ENCODE data around the gene RAMACL.

The RAMACL gene

DNA sequence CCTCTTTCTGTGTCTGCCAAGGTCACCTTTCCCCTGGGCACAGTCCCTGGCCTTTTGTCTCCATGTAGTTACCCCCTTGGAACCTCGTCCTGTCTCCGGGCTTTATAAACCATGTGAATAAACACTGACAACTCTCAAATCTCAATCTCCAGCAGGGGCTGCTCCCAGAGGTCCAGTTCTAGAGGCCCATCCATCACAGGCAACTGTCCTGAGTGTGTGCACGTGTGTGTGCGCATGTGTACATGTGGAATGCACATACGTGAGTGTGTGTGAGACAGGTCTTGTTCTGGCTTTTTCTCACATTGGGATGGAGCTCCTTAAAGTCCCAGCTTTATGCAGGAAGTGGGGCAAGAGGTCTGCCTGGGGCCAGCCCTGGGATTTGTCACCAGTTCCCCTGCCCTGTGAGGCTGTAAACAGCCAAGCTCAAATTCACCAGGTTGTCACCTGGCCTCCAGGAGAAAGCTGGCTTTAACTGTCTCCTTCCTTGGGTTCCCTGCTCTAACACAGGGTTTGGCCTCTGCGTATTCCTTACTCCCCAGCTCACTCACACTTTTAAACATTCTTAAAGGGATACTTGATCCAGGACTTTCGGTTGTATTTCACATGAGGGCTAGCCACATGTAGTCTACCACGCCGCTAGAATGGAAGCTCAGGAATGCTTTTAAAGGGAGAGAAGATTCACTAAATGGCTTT lies 42.7 kb downstream of the RAMACL start (continued):
- TF ChIP-seq, protein P1, sequence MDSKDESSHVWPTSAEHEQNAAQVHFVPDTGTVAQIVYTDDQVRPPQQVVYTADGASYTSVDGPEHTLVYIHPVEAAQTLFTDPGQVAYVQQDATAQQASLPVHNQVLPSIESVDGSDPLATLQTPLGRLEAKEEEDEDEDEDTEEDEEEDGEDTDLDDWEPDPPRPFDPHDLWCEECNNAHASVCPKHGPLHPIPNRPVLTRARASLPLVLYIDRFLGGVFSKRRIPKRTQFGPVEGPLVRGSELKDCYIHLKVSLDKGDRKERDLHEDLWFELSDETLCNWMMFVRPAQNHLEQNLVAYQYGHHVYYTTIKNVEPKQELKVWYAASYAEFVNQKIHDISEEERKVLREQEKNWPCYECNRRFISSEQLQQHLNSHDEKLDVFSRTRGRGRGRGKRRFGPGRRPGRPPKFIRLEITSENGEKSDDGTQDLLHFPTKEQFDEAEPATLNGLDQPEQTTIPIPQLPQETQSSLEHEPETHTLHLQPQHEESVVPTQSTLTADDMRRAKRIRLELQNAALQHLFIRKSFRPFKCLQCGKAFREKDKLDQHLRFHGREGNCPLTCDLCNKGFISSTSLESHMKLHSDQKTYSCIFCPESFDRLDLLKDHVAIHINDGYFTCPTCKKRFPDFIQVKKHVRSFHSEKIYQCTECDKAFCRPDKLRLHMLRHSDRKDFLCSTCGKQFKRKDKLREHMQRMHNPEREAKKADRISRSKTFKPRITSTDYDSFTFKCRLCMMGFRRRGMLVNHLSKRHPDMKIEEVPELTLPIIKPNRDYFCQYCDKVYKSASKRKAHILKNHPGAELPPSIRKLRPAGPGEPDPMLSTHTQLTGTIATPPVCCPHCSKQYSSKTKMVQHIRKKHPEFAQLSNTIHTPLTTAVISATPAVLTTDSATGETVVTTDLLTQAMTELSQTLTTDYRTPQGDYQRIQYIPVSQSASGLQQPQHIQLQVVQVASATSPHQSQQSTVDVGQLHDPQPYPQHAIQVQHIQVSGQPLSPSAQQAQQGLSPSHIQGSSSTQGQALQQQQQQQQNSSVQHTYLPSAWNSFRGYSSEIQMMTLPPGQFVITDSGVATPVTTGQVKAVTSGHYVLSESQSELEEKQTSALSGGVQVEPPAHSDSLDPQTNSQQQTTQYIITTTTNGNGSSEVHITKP (tag by site-specific recombination; IDR thresholded peaks at IDR 0.05) = no peak

DNA sequence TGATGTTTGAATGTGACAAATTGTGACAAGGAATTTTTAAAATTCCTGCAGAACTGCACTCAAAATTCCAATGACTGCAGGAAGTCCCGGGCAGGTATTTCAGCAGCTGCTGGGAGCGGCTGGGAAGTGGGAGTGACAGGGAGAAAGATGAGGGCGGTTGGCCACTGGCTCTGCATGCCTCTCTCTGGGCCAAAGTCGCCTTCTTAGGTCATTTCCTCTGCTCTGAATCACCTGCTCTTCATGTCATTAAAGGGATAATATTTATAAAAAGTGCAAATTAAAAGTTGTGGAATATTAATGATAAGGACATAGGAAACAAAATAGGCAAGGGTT lies 43.9 kb downstream of the RAMACL start:
- CTCF ChIA-PET = no interaction called here
- Histone ChIP-seq H3K9me3 (ENCODE audit: control insufficient read depth, insufficient read depth, low read depth, low read length) (no peaks in the 10 kb centered on the region), H3K27ac (ENCODE audit: extremely low read depth, low read depth, low read length) (no peak overlapping the region), H3K4me3 (ENCODE audit: low read depth, low read length) (no peak overlapping the region), H3K4me1 (ENCODE audit: control insufficient read depth, insufficient read depth, low read length) (no peaks in the 10 kb centered on the region), H3K36me3 (ENCODE audit: control insufficient read depth in 2 of 2, insufficient read depth in 1 of 2, low read length in 2 of 2) (no peaks in the 10 kb centered on the region)
- POLR2A ChIA-PET = no interaction called here
- TF ChIP-seq ZNF843 (tag by site-specific recombination; IDR thresholded peaks at IDR 0.05) = no peak
- no peak for TF ChIP-seq ZNF354C (tag by site-specific recombination; IDR thresholded peaks at IDR 0.05; ENCODE audit: borderline replicate concordance, low read depth)
- TF ChIP-seq ZNF140 (tag by site-specific recombination; IDR thresholded peaks at IDR 0.05) = no peak
- TF ChIP-seq GLIS1 (tag by site-specific recombination; IDR thresholded peaks at IDR 0.05) = no peak
- no peak for TF ChIP-seq ZNF248 (tag by site-specific recombination; IDR thresholded peaks at IDR 0.05)
- no peak for TF ChIP-seq HOXD13 (CRISPR knock-in tag; IDR thresholded peaks at IDR 0.05; ENCODE audit: borderline replicate concordance)
- no peak for TF ChIP-seq ZFP37 (tag by site-specific recombination; IDR thresholded peaks at IDR 0.05)
- TF ChIP-seq, protein P2, sequence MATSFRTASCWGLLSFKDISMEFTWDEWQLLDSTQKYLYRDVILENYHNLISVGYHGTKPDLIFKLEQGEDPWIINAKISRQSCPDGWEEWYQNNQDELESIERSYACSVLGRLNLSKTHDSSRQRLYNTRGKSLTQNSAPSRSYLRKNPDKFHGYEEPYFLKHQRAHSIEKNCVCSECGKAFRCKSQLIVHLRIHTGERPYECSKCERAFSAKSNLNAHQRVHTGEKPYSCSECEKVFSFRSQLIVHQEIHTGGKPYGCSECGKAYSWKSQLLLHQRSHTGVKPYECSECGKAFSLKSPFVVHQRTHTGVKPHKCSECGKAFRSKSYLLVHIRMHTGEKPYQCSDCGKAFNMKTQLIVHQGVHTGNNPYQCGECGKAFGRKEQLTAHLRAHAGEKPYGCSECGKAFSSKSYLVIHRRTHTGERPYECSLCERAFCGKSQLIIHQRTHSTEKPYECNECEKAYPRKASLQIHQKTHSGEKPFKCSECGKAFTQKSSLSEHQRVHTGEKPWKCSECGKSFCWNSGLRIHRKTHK (tag by site-specific recombination; IDR thresholded peaks at IDR 0.05) = no peak
- no peak for TF ChIP-seq OSR2 (tag by site-specific recombination; IDR thresholded peaks at IDR 0.05)
- TF ChIP-seq, protein P3, sequence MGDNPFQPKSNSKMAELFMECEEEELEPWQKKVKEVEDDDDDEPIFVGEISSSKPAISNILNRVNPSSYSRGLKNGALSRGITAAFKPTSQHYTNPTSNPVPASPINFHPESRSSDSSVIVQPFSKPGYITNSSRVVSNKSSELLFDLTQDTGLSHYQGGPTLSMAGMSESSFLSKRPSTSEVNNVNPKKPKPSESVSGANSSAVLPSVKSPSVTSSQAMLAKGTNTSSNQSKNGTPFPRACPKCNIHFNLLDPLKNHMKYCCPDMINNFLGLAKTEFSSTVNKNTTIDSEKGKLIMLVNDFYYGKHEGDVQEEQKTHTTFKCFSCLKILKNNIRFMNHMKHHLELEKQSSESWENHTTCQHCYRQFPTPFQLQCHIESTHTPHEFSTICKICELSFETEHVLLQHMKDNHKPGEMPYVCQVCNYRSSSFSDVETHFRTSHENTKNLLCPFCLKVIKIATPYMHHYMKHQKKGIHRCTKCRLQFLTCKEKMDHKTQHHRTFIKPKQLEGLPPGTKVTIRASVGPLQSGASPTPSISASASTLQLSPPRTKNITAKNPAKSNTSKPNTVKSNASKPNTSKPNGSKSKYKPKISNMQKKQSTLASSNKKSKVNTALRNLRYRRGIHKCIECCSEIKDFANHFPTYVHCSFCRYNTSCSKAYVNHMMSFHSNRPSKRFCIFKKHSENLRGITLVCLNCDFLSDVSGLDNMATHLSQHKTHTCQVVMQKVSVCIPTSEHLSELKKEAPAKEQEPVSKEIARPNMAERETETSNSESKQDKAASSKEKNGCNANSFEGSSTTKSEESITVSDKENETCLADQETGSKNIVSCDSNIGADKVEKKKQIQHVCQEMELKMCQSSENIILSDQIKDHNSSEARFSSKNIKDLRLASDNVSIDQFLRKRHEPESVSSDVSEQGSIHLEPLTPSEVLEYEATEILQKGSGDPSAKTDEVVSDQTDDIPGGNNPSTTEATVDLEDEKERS (tag by site-specific recombination; IDR thresholded peaks at IDR 0.05) = no peak
- TF ChIP-seq, protein P4, sequence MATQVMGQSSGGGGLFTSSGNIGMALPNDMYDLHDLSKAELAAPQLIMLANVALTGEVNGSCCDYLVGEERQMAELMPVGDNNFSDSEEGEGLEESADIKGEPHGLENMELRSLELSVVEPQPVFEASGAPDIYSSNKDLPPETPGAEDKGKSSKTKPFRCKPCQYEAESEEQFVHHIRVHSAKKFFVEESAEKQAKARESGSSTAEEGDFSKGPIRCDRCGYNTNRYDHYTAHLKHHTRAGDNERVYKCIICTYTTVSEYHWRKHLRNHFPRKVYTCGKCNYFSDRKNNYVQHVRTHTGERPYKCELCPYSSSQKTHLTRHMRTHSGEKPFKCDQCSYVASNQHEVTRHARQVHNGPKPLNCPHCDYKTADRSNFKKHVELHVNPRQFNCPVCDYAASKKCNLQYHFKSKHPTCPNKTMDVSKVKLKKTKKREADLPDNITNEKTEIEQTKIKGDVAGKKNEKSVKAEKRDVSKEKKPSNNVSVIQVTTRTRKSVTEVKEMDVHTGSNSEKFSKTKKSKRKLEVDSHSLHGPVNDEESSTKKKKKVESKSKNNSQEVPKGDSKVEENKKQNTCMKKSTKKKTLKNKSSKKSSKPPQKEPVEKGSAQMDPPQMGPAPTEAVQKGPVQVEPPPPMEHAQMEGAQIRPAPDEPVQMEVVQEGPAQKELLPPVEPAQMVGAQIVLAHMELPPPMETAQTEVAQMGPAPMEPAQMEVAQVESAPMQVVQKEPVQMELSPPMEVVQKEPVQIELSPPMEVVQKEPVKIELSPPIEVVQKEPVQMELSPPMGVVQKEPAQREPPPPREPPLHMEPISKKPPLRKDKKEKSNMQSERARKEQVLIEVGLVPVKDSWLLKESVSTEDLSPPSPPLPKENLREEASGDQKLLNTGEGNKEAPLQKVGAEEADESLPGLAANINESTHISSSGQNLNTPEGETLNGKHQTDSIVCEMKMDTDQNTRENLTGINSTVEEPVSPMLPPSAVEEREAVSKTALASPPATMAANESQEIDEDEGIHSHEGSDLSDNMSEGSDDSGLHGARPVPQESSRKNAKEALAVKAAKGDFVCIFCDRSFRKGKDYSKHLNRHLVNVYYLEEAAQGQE (tag by site-specific recombination; IDR thresholded peaks at IDR 0.05) = no peak
- no peak for TF ChIP-seq SETDB1 (IDR thresholded peaks at IDR 0.05; ENCODE audit: insufficient read length, low read length)
- TF ChIP-seq, protein P5, sequence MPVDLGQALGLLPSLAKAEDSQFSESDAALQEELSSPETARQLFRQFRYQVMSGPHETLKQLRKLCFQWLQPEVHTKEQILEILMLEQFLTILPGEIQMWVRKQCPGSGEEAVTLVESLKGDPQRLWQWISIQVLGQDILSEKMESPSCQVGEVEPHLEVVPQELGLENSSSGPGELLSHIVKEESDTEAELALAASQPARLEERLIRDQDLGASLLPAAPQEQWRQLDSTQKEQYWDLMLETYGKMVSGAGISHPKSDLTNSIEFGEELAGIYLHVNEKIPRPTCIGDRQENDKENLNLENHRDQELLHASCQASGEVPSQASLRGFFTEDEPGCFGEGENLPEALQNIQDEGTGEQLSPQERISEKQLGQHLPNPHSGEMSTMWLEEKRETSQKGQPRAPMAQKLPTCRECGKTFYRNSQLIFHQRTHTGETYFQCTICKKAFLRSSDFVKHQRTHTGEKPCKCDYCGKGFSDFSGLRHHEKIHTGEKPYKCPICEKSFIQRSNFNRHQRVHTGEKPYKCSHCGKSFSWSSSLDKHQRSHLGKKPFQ (tag by site-specific recombination; IDR thresholded peaks at IDR 0.05) = no peak
- TF ChIP-seq ZNF394 (tag by site-specific recombination; IDR thresholded peaks at IDR 0.05; ENCODE audit: borderline replicate concordance) = no peak
- no peak for TF ChIP-seq IKZF3 (tag by site-specific recombination; IDR thresholded peaks at IDR 0.05)
- TF ChIP-seq, protein P6, sequence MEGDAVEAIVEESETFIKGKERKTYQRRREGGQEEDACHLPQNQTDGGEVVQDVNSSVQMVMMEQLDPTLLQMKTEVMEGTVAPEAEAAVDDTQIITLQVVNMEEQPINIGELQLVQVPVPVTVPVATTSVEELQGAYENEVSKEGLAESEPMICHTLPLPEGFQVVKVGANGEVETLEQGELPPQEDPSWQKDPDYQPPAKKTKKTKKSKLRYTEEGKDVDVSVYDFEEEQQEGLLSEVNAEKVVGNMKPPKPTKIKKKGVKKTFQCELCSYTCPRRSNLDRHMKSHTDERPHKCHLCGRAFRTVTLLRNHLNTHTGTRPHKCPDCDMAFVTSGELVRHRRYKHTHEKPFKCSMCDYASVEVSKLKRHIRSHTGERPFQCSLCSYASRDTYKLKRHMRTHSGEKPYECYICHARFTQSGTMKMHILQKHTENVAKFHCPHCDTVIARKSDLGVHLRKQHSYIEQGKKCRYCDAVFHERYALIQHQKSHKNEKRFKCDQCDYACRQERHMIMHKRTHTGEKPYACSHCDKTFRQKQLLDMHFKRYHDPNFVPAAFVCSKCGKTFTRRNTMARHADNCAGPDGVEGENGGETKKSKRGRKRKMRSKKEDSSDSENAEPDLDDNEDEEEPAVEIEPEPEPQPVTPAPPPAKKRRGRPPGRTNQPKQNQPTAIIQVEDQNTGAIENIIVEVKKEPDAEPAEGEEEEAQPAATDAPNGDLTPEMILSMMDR (tag by site-specific recombination; IDR thresholded peaks at IDR 0.05) = no peak
- TF ChIP-seq SALL2 (tag by site-specific recombination; IDR thresholded peaks at IDR 0.05; ENCODE audit: borderline replicate concordance) = no peak
- TF ChIP-seq, protein P7, sequence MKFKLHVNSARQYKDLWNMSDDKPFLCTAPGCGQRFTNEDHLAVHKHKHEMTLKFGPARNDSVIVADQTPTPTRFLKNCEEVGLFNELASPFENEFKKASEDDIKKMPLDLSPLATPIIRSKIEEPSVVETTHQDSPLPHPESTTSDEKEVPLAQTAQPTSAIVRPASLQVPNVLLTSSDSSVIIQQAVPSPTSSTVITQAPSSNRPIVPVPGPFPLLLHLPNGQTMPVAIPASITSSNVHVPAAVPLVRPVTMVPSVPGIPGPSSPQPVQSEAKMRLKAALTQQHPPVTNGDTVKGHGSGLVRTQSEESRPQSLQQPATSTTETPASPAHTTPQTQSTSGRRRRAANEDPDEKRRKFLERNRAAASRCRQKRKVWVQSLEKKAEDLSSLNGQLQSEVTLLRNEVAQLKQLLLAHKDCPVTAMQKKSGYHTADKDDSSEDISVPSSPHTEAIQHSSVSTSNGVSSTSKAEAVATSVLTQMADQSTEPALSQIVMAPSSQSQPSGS (tag by site-specific recombination; IDR thresholded peaks at IDR 0.05; ENCODE audit: low read depth) = no peak
